NOMO-1 treated with DMSO at 0.1 percent for 48 hours (cell line): ENCODE results near the gene FMN1.

Experiments used
- DNase-seq: peaks from one replicate; lab custom pipeline; 2025; ENCODE audit not compliant: unreplicated experiment; lab: John Stamatoyannopoulos, UW

Gene FMN1

GRCh38 chr15:33194704-33195670 is at the start of gene FMN1:
Gene FMN1 (minus strand): TSS chr15:33194714. CDS start chr15:33154914, 39,800 bp downstream.
- peak; percentile 87 for DNase-seq

- no peak for DNase-seq
These were observed 49.4 kb upstream of the FMN1 start for GRCh38 chr15:33243869-33244268.

- no peak for DNase-seq
These were observed 48.9 kb upstream of the FMN1 start for GRCh38 chr15:33243393-33243792.

GRCh38 chr15:33242669-33243191 is 48.2 kb upstream of the FMN1 start:
- DNase-seq, result peak; percentile 33

GRCh38 chr15:33242165-33242564 is 47.7 kb upstream of the FMN1 start:
- no peak for DNase-seq

GRCh38 chr15:33236841-33237509 is 42.5 kb upstream of the FMN1 start:
- no peak for DNase-seq

GRCh38 chr15:33234020-33234461 is 39.5 kb upstream of the FMN1 start:
- no peak for DNase-seq

- DNase-seq, result peak; percentile 58
These were observed 32.2 kb upstream of the FMN1 start for GRCh38 chr15:33226559-33227181.

- DNase-seq, result no peak
These were observed 23.6 kb upstream of the FMN1 start for GRCh38 chr15:33218071-33218491.

- DNase-seq, result peak; percentile 18
These were observed 21.7 kb upstream of the FMN1 start for GRCh38 chr15:33215941-33216872.

- no peak for DNase-seq
These were observed 16.8 kb upstream of the FMN1 start for GRCh38 chr15:33211176-33211808.

- DNase-seq, result no peak
These were observed 15.3 kb upstream of the FMN1 start for GRCh38 chr15:33209575-33210481.

GRCh38 chr15:33207646-33208045 is 13.1 kb upstream of the FMN1 start:
- DNase-seq, result no peak

GRCh38 chr15:33206366-33206765 is 11.9 kb upstream of the FMN1 start:
- no peak for DNase-seq

GRCh38 chr15:33204926-33205325 is 10.4 kb upstream of the FMN1 start:
- no peak for DNase-seq

GRCh38 chr15:33204087-33204486 is 9.6 kb upstream of the FMN1 start:
- DNase-seq, result no peak

- peak; percentile 67 for DNase-seq
These were observed 7.1 kb upstream of the FMN1 start for GRCh38 chr15:33201491-33202231.

GRCh38 chr15:33200903-33201302 is 6.4 kb upstream of the FMN1 start:
- DNase-seq, result no peak
